B cell (primary cell): ENCODE measurements around the gene PLEKHA3. TPM values are rescaled to one million over a fixed set of nuclear protein-coding genes. Genes with fewer than 3 reads are reported as not detected.

Experiments
- ATAC-seq: fragments of 200-7000 bp; cut with Tn5 transposase; one replicate; pipeline ENCODE4 v1.10.0; 2021; ENCODE audit warnings: low read depth, mild to moderate bottlenecking, moderate number of reproducible peaks, moderate library complexity
- CTCF ChIA-PET: fragments of 350-600 bp; sonication (Branson Sonifier 250); formaldehyde crosslinking; loops from one replicate; lab custom pipeline; 2021; ENCODE audit warnings: antibody characterized with exemption, inconsistent platforms; lab: Charles Lee
- POLR2A ChIA-PET: fragments of 350-600 bp; sonication (Branson Sonifier 250); formaldehyde crosslinking; loops from one replicate; lab custom pipeline; 2021; ENCODE audit warnings: antibody characterized with exemption; lab: Charles Lee
- DNase-seq: peaks from one replicate; pipeline ENCODE4 v3.0.0; 2013
- H2AFZ ChIP-seq: 2 replicates; pipeline ENCODE4 v1.6.1; 2012; ENCODE audit warnings: mild to moderate bottlenecking, low read depth, low read length; ENCODE audit not compliant: insufficient read depth, poor library complexity, severe bottlenecking
- H3K27ac ChIP-seq, 2 donors: 1 replicate in 1 of 2; 2 replicates in 1 of 2; pipeline ENCODE4 v1.5.1; 2012 to 2013; ENCODE audit warnings: low read length in 2 of 2, mild to moderate bottlenecking in 2 of 2, moderate library complexity in 1 of 2
- H3K27me3 ChIP-seq, 4 experiments: fragments of 200-600 bp in 1 of 4; sonication (generic) in 1 of 4; replicated peaks in 1 of 4; 1 replicate in 2 of 4; 2 replicates in 2 of 4; pipeline versions ENCODE4 v1.6.1 to v1.7.0; 2013 to 2016; ENCODE audit warnings: low read length in 3 of 4, mild to moderate bottlenecking in 2 of 4, mixed read lengths in 1 of 4, moderate library complexity in 1 of 4; ENCODE audit not compliant: insufficient read depth in 4 of 4, control insufficient read depth in 3 of 4; ENCODE audit errors: control extremely low read depth in 1 of 4
- H3K36me3 ChIP-seq, 2 experiments: replicated peaks in 1 of 2; 1 replicate in 1 of 2; 2 replicates in 1 of 2; pipeline versions ENCODE4 v1.6.1 to v1.7.1; 2013; ENCODE audit warnings: low read length in 1 of 2; ENCODE audit not compliant: insufficient read depth in 2 of 2, control insufficient read depth in 1 of 2; ENCODE audit errors: control extremely low read depth in 1 of 2, extremely low read depth in 1 of 2
- H3K4me1 ChIP-seq, 2 donors: fragments of 200-600 bp in 1 of 2; sonication (generic) in 1 of 2; 1 replicate in 1 of 2; 2 replicates in 1 of 2; pipeline versions ENCODE4 v1.5.1 to v1.6.1; 2013 to 2017; ENCODE audit warnings: low read length in 2 of 2; ENCODE audit not compliant: control insufficient read depth in 2 of 2, insufficient read depth in 2 of 2
- H3K4me2 ChIP-seq: replicated peaks from 2 replicates; pipeline ENCODE3; 2012; ENCODE audit warnings: mild to moderate bottlenecking, low read depth, low read length; ENCODE audit not compliant: poor library complexity, severe bottlenecking
- H3K4me3 ChIP-seq, 5 experiments: fragments of 200-600 bp in 1 of 5; sonication (generic) in 1 of 5; 1 replicate in 3 of 5; 2 replicates in 2 of 5; pipeline versions ENCODE4 v1.5.1 to v1.7.0; 2011 to 2016; ENCODE audit warnings: low read length in 4 of 5, mild to moderate bottlenecking in 4 of 5, low read depth in 2 of 5, control low read depth in 1 of 5, moderate library complexity in 1 of 5; ENCODE audit not compliant: insufficient read depth in 1 of 5; ENCODE audit errors: control extremely low read depth in 1 of 5, extremely low read depth in 1 of 5
- H3K79me2 ChIP-seq: fragments of 200-600 bp; sonication (generic); one replicate; pipeline ENCODE4 v1.6.0; 2016; ENCODE audit warnings: low read length; ENCODE audit not compliant: control insufficient read depth, insufficient read depth
- H3K9ac ChIP-seq: fragments of 200-600 bp; sonication (generic); 2 replicates; pipeline ENCODE4 v1.6.1; 2017; ENCODE audit warnings: mild to moderate bottlenecking, low read length, moderate library complexity
- H3K9me3 ChIP-seq, 3 donors: one replicate each; pipeline versions ENCODE4 v1.6.1 to v1.7.1; 2013; ENCODE audit warnings: low read length in 2 of 3; ENCODE audit not compliant: control insufficient read depth in 2 of 3, insufficient read depth in 1 of 3; ENCODE audit errors: control extremely low read depth in 1 of 3
- H4K20me1 ChIP-seq: 2 replicates; pipeline ENCODE4 v1.6.0; 2012; ENCODE audit warnings: mild to moderate bottlenecking, low read length; ENCODE audit not compliant: insufficient read depth, control insufficient read depth, poor library complexity, severe bottlenecking
- H3K27ac Mint-ChIP-seq: one replicate; pipeline ENCODE4 v1.8.0; 2021; ENCODE audit warnings: mixed read lengths
- H3K27me3 Mint-ChIP-seq: one replicate; pipeline ENCODE4 v1.8.0; 2021; ENCODE audit warnings: mixed read lengths
- H3K4me1 Mint-ChIP-seq: one replicate; pipeline ENCODE4 v1.8.0; 2021; ENCODE audit warnings: mixed read lengths
- H3K4me3 Mint-ChIP-seq: one replicate; pipeline ENCODE4 v1.8.0; 2021; ENCODE audit warnings: mixed read lengths
- H3K9me3 Mint-ChIP-seq: one replicate; pipeline ENCODE4 v1.8.0; 2022; ENCODE audit warnings: mixed read lengths; ENCODE audit not compliant: insufficient read depth
- CTCF ChIP-seq: fragments of 200-600 bp; IDR thresholded peaks from one replicate; pipeline ENCODE4 v1.8.0; 2022; ENCODE audit warnings: antibody characterized with exemption, mild to moderate bottlenecking
- EZH2 ChIP-seq: IDR thresholded peaks from 2 replicates; pipeline ENCODE4 v1.6.1; 2012; ENCODE audit warnings: borderline replicate concordance, low read depth, mild to moderate bottlenecking, moderate library complexity, low read length; ENCODE audit not compliant: insufficient read depth, poor library complexity, severe bottlenecking
- WGBS: methylation state at CpG from one replicate; pipeline ENCODE4 v1.1.5; 2013; ENCODE audit warnings: missing lambda C conversion rate; ENCODE audit not compliant: insufficient coverage; 5-methylcytosine and 5-hydroxymethylcytosine counted together
- intact Hi-C: fragments of 100-400 bp; cut with micrococcal nuclease; formaldehyde crosslinking; loops from one replicate; pipeline ENCODE4 v1.10.0; 2022
- polyA plus RNA-seq: library from polyadenylated mRNA; depleted of rRNA; stranded (reverse); fragments of >200 nt; gene quantifications from 2 replicates; pipeline ENCODE4 v1.2.3, GENCODE V29; 2012
- total RNA-seq, 2 donors: library from RNA; stranded (reverse); fragments of 120-200 nt in 1 of 2; gene quantifications; 1 replicate in 1 of 2; 2 replicates in 1 of 2; pipeline versions ENCODE4 v1.2.3 to v1.2.4, GENCODE V29; 2013 to 2022

PLEKHA3 gene
- total and polyA plus RNA-seq, 2 donors (not counting 1 experiment from before 2014, with no cell fraction given), result 4.8 to 29.3 TPM

GRCh38 chr2:178478439-178479274, 1.6 kb upstream of the PLEKHA3 start, which contains the start of gene FKBP7:
TSS of gene FKBP7 (minus strand) at chr2:178478600. CDS start at chr2:178478499, 101 bp downstream.
- Histone ChIP-seq H4K20me1 (peaks cover 17% of the 10 kb centered on the region), H3K9ac (peak within 1 kb of the TSS; percentile 92), H3K79me2 (peaks cover 31% of the 10 kb centered on the region), H3K36me3 (no peaks in the 10 kb centered on the region), H2AFZ (peak within 1 kb of the TSS; percentile 93), H3K27me3 (no peaks in the 10 kb centered on the region), H3K4me1 (peaks cover 32 to 34% of the 10 kb centered on the region in 2 donors), H3K4me3 (peak within 1 kb of the TSS; percentile 76 to 100 (median 98)), H3K4me2 (peak within 1 kb of the TSS; percentile 94), H3K9me3 (no peaks in the 10 kb centered on the region), H3K27ac (peak within 1 kb of the TSS; percentile 86 to 90)
- Mint-ChIP-seq H3K27ac (peak within 1 kb of the TSS; percentile 97), H3K4me3 (peak within 1 kb of the TSS; percentile 98), H3K9me3 (no peaks in the 10 kb centered on the region), H3K4me1 (peaks cover 41% of the 10 kb centered on the region), H3K27me3 (no peaks in the 10 kb centered on the region)
- ChIA-PET POLR2A (interaction anchor here (1.7 kb wide), 1 partner anchor 28 kb away, joined by 5 read pairs; the partner anchor contains the start of genes PJVK and PRKRA), CTCF (interaction anchor here (1.0 to 1.1 kb wide), 2 partner anchors 46 to 64 kb away, joined by 3 read pairs; no protein-coding TSS in a partner anchor)
- peak; percentile 93 for DNase-seq
- intact Hi-C loops, result loop anchor here (1.0 to 2.0 kb wide), 4 partner anchors 27 to 65 kb away; partner anchors contain the start of genes PJVK and PRKRA
- under 1% methylated on average over 53 of the region's 56 CpGs for WGBS
- no peak for TF ChIP-seq EZH2
- TF ChIP-seq CTCF, result peak; percentile 78
- ATAC-seq, result peak; percentile 74
